Activated CD8-positive, alpha-beta memory T cell treated with anti-CD3 and anti-CD28 coated beads, Interleukin-2, amount 50 U/mL, for 4 hours (primary cell): Measurements from ENCODE around the gene METTL21C.

Experiments
- DNase-seq: peaks from one replicate; pipeline ENCODE4 v3.0.0-alpha.2; 2020

METTL21C gene

GRCh38 chr13:102694937-102695336, at the start of gene METTL21C:
METTL21C (minus strand) TSS chr13:102695044; CDS start chr13:102694498, 546 bp downstream.
- no peak for DNase-seq

- no peak for DNase-seq
Observed at GRCh38 chr13:102742506-102742905, 47.7 kb upstream of the METTL21C start.

DNA sequence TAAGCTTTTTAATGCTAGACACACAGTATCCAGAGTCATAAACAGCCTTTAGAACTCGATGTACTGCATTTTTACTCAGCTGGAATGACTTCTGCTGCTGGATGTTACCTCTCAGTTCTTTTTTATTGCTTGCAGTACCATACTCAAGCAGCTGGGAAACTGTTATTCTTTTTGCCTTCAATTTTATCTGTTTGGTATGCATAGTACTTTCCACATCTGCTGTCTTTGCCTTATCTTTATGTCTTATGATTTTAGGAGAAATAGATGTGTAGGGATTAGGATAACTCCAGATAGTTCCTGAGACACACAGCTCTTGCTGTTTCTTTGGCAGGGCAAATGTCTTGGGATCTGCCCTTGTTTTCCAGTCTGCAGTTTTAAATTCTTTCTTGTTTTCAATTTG, 47.3 kb upstream of the METTL21C start:
- DNase-seq = no peak

DNA sequence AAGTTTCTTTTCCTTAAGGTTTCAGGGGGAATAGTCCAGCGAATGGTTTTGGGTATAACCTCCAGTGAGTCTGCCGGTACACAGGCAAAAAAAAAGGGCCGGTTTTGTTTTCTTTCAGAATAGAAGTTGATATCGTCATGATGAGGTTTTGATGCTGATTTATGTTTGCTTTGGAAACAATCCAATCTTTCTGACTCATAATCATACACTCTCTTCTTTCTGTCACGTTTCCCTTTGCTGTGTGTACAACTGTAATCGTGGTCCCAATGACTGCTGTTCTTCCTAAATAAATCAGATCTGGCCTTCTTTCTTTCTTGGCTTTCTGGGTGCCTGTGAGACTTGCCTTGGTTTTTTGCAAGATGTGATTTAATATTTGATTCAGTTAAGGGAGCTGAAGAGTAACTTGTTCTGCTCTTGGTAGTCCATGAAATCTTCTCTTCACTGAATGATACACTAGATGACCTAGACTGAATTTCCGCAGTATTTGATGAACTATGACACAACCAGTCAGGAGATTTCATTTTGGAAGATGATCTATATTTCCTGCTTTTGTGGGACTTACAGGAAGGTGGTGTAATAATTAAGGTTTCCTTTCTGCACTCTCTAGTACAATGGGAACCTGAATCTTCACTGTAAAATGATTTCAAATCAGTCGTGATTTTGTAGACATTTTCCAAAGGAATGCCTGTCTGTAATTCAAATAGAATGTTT, 34.9 kb upstream of the METTL21C start:
- no peak for DNase-seq

DNA sequence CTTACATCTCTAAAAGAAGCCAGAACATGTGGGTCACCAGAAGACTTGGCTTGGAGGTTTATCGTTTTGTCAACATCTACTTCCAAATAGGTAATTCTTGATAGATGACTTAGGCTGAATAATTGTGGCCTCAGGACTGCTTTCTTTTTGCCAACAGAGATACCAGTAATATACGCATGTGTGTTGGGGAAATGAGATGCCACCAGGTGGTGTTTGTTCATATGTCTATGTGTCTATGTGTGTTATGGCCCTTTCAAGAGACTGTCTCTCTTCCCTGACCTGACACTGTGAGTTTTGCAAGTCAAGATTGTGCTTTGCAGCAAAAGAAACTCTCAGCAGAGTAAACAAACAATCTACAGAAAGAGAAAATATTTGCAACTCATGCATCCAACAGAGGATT, 31.6 kb upstream of the METTL21C start:
- DNase-seq = no peak

- no peak for DNase-seq
Observed at GRCh38 chr13:102724923-102725322, 30.1 kb upstream of the METTL21C start.

GRCh38 chr13:102721800-102722231, 27.0 kb upstream of the METTL21C start:
- no peak for DNase-seq

DNA sequence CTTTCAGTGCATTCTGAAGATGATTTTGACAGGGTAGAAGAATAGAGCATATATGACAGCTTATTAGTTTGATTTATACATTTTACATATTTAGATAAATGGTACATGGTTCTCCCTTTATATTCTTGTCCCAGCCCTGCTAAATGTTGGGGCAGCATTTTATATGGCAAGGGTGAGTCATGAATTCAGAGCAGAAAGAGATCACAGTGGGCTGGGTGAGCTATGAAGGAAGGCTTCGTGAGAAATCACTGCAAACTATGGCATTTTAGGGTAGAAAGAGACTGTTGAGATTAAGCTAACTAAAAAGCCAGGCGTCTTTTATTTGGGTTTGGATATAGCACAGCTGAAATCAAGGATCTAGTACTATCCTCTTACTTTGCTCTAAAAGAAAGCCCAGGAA, 23.9 kb upstream of the METTL21C start:
- DNase-seq = no peak

DNA sequence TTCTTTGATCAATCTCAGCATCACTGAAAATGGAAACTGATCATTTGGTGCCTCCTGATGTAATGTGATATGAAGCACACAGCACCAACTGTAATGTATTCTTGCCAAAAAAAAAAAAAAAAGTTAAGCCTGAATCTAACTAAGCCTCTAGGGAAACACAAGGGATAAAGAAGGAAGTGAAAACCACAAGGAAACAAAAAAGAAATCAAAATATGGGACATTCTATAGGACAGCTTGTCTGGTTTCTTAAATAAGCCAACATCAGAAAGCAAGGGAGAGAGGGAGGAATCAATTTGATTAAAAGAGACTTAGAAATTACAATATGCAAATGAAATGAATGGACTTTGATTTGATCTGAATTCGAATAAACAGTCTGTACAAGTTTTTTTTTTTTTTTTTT, 20.6 kb upstream of the METTL21C start:
- no peak for DNase-seq

GRCh38 chr13:102710261-102710679, 15.4 kb upstream of the METTL21C start:
- DNase-seq = no peak

- no peak for DNase-seq
Observed at GRCh38 chr13:102709536-102709935, 14.7 kb upstream of the METTL21C start.

- DNase-seq = no peak
Observed at GRCh38 chr13:102708991-102709390, 14.1 kb upstream of the METTL21C start.

GRCh38 chr13:102708211-102708610, 13.4 kb upstream of the METTL21C start:
- DNase-seq = no peak

GRCh38 chr13:102707467-102707866, 12.6 kb upstream of the METTL21C start:
- no peak for DNase-seq

GRCh38 chr13:102704238-102705058, 9.6 kb upstream of the METTL21C start:
- no peak for DNase-seq

DNA sequence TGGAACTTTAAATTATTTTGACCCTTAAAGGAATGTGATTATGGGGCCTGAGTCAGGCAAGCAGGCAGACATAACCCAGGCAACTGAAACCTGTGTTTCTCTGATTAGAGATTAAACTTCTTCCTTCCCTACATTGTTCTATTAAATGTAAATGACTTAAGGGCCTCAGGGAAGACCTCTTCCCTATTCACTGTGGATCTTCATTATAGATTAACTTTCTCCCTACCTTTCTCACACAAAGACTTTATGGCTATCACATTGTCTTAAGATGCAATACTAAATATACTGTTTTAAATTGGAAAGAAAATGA, 8.8 kb upstream of the METTL21C start:
- no peak for DNase-seq

- DNase-seq = no peak
Observed at GRCh38 chr13:102702965-102703725, 8.3 kb upstream of the METTL21C start.

GRCh38 chr13:102701331-102701730, 6.5 kb upstream of the METTL21C start:
- DNase-seq = no peak

- DNase-seq = no peak
Observed at GRCh38 chr13:102700088-102701031, 5.5 kb upstream of the METTL21C start.

GRCh38 chr13:102699504-102699903, 4.7 kb upstream of the METTL21C start:
- DNase-seq = no peak

DNA sequence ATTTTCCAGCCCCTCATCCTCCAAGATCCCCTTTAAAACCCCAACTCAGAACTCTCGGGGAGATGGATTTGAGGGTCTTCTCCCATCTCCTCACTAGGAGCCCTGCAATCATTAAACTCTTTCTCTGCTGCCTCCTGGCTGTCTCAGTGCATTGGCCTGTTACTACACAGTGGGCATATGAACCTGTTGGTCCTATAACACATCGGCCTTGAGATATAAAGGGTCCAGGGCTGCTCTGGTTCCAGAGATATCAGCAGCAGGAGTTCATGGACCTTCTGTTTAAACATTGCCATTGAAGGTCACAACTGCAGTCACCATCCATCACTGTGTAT, 3.8 kb upstream of the METTL21C start:
- no peak for DNase-seq

DNA sequence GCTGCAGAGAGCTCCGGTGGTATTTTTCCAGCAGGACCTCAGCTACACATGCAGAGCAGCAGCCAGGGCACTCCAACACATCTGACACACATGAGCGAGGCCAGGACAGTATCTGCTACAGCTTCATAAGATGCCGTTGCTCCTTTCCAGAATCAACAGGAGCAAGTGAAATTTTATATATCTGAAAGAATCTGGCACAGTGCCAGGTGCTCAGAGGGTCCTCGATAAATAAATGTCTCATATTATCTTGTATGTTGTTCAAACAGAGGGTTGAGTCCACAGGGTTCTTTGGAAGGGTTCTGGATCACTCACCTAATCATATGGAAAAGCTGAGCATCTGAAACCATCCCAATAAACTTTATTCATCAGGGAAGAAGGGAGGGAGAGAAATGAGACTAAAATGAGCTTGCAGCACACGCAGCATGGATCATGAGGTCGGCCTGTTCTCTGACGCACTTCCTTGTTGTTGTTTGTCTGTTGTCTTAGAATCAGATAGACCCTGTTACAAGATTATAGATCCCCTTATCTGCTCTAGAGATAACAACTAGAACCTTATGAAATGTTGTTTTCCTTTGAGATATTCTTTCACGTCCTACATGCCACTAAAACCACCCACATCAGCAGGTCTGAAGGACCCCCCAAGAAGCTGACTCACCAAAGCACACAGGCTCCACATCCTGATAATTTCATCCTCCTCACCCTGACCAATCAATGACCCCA, 3.2 kb upstream of the METTL21C start:
- no peak for DNase-seq
